HG03439 (cell line): ENCODE measurements around the gene KDM2A.
"Not testable (repeated sequence)": the region's sequence is repeated elsewhere in the genome, so short reads cannot be mapped to it uniquely, and the experiment has no call there.

Source experiments
- ATAC-seq: cut with Tn5 transposase; IDR thresholded peaks from one replicate; pipeline ENCODE4 v1.9.1; 2021; ENCODE audit warnings: mild to moderate bottlenecking, moderate library complexity; ENCODE audit not compliant: unreplicated experiment

Gene KDM2A

DNA sequence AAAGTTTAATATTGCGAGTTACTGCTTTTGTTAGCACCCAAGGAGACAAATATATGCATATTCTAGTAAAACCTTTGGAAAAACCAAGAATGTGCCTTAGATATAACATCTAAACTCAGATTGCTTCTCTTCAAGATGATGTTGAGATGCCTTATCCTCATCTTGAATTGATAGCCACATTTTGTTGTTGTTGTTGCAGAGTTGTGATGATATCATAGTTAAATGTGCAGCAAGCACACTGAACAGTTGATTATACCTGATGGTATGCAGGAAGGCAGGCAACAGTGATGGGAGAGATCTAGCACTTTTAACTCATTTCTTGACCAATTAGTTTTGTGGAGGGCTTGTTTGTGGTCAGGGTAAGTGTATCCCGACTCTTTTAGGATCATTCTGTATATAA lies 48.0 kb downstream of the KDM2A start:
- no peak for ATAC-seq

DNA sequence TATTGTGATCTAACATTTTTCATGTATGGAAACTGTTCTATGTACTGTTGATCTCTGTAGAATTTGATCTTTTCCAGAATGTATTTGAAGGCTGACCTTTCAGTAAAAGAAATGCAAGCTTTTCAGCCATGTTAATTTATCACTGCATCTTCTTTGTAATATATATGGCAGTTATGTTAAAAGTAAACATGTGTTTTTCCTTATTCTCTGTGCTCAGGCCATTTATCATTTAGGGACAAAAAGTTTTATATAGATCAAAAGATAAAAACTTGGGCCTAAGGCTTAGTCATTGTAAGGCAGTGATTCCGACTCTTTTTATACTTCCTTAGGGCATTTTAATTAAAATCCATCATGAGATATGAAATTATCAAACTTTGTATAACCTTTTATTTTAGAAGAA lies 48.7 kb downstream of the KDM2A start:
- no peak for ATAC-seq

DNA sequence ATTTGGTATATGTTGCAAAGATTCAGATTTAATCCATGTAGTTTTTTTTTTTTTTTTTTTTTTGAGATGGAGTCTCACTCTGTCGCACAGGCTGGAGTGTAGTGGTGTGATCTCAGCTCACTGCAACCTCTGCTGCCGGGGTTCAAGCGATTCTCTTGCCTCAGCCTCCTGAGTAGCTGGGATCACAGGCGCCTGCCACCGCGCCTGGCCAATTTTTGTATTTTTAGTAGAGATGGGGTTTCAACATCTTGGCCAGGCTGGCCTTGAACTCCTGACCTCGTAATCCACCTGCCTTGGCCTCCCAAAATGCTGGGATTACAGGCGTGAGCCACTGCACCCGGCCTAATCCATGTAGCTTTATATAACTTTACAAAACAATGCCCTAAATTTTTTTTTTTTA lies 49.8 kb downstream of the KDM2A start:
- ATAC-seq: not testable (repeated sequence)

GRCh38 chr11:67174311-67174710 lies 55.2 kb downstream of the KDM2A start:
- no peak for ATAC-seq

GRCh38 chr11:67177399-67178281 lies 58.6 kb downstream of the KDM2A start:
- ATAC-seq: no peak

GRCh38 chr11:67178421-67178820 lies 59.4 kb downstream of the KDM2A start:
- ATAC-seq: no peak

GRCh38 chr11:67178878-67179277 lies 59.8 kb downstream of the KDM2A start:
- no peak for ATAC-seq

- ATAC-seq: no peak
These were observed 60.9 kb downstream of the KDM2A start for GRCh38 chr11:67179892-67180490.

GRCh38 chr11:67194096-67194495 lies 75.0 kb downstream of the KDM2A start:
- no peak for ATAC-seq

DNA sequence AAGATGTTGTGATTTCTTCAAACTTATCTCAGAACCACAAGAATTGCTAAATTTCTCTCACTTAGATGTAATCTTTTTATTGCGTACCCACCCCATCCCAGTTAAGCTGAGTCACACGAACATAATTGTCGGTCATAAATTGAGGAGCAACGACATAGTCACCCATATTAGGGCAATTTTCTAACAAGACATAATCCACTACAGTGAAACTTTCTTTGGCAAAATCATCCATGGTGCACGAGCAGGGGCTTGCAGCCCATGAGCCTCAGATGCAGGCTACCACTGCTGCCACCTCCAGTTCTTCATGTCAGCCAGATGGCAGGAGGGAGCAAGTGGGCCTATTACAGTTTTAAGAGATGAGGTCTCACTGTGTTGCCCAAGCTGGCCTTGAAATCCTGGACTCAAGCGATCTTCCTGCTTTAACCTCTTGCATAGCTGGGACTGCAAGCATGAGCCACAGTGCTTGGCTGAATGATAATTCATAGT lies 77.0 kb downstream of the KDM2A start:
- no peak for ATAC-seq

DNA sequence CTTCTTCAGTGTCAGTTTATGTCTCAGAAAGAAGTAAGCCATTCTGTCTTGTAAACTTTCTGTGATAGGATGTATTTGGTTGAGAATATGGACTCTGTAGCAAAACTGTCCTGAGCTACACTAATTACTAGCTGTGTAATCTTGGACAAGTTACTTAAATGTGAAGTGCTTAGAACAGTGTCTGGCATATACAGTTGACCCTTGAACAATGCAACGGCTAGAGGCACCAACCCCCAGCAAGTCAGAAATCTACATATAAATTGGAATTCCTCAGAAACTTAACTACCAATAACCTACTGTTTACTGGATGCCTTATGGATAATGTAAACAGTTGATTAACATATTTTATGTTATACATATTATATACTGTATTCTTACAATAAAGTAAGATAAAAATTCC lies 78.5 kb downstream of the KDM2A start:
- no peak for ATAC-seq

GRCh38 chr11:67198781-67199180 lies 79.7 kb downstream of the KDM2A start:
- ATAC-seq: not testable (repeated sequence)

DNA sequence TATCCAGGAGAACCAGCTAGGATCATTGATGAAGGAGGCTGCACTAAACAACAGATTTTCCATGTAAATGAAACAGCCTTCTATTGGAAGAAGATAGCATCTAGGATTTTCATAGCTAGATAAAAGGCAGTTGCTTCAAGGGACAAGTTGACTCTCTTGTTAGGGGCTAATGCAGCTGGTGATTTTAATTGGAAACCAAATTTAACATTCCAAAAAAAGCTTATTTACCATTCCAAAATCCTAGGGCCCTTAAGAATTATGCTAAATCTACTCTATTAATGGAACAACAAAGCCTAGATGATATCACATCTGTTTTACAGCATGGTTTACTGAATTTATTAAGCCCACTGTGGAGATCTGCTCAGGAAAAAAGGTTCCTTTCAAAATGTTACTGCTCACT lies 80.7 kb downstream of the KDM2A start:
- no peak for ATAC-seq

GRCh38 chr11:67202028-67202427 lies 83.0 kb downstream of the KDM2A start:
- no peak for ATAC-seq

GRCh38 chr11:67204822-67205221 lies 85.8 kb downstream of the KDM2A start:
- ATAC-seq: no peak

- ATAC-seq: not testable (repeated sequence)
These were observed 90.2 kb downstream of the KDM2A start for GRCh38 chr11:67209222-67209621.

GRCh38 chr11:67211656-67212436 lies 92.8 kb downstream of the KDM2A start:
- ATAC-seq: no peak

GRCh38 chr11:67213178-67213621 lies 94.1 kb downstream of the KDM2A start:
- no peak for ATAC-seq

DNA sequence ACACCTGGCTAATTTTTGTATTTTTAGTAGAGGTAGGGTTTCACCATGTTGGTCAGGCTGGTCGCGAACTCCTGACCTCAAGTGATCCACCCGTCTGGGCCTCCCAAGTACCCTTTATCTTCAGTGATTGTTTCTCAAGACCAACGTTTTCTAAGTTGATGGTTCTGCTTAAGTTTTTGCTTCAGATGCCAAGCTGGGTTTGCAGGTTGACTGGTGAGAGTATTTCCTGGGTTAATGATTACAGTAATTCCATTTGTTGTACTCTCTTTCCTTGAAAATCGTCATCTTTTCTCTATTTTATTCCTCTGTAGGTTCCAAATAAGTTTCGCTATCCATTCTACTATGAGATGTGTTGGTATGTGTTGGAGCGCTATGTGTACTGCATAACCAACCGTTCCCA lies 108.7 kb downstream of the KDM2A start:
- ATAC-seq: no peak

DNA sequence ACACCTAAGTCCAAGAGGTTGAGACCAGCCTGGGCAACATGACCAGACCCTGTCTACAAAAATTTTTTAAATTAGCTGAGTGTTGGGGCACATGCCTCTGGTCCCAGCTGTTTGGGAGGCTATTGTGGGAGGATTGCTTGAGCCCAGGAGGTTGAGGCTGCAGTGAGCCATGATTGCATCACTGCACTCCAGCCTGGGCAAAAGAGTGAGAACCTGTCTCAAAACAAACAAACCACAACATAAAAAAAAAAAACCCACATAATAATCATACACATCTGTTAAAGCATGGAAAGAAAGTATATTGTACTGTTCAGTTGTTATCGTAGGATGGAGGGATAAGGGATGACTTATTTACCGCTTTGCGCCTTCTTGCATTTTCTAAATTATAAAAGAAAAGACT lies 111.3 kb downstream of the KDM2A start:
- ATAC-seq: no peak

DNA sequence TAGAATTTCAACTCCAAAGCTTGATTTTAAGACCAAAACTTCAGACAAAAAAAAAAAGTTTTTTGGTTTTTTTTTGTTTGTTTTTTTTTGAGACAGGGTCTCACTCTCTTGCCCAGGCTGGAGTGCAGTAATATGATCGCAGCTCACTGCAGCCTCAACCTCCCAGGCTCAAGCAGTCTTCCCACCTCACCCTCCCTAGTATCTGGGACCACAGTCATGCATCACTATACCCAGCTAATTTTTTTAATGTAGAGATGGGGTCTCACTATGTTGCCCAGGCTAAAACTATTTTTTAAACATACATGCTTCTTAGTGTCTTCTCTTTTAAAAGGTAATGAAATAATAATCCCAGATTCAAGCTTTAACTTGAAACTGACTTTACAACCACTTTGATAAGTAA lies 111.8 kb downstream of the KDM2A start:
- ATAC-seq: no peak
